ENCODE results near the gene CRTC3.
"Not testable (repeated sequence)": the region's sequence is repeated elsewhere in the genome, so short reads cannot be mapped to it uniquely, and the experiment has no call there.

GRCh38 chr15:90510781-90511180 is 18.9 kb upstream of the CRTC3 start:
- not testable (repeated sequence) for TF ChIP-seq MYC (IDR thresholded peaks at IDR 0.05; ENCODE audit: low read depth, low read length); CTCF (IDR thresholded peaks at IDR 0.05; ENCODE audit: extremely low read depth in 1 of 2, insufficient read depth in 1 of 2, low read depth in 1 of 2, low read length in 2 of 2)
